K562 (cell line): ENCODE results near the gene USP11. TPM values are rescaled to one million over a fixed set of nuclear protein-coding genes. Genes with fewer than 3 reads are reported as not detected.

Experiments
- ATAC-seq: fragments of 200-7000 bp; cut with Tn5 transposase; 3 replicates; pipeline ENCODE4 v1.9.1; 2020; ENCODE audit warnings: moderate library complexity
- BruUV-seq: library from RNA; stranded (reverse); fragments of 400-500 nt; replicated peaks from 2 replicates; lab custom pipeline; 2021; lab: Mats Ljungman, UMichigan
- CTCF ChIA-PET: fragments of 300-600 bp; formaldehyde crosslinking; extraction: SDS; loops from one replicate; lab custom pipeline; 2021; ENCODE audit warnings: low intra/inter-chr PET ratio; lab: Yijun Ruan, JAX
- POLR2A ChIA-PET: fragments of 300-600, 350-650 bp; sonication (Branson Sonifier 250); formaldehyde crosslinking; extraction: SDS; loops from one replicate; lab custom pipeline; 2021; ENCODE audit warnings: antibody characterized with exemption, inconsistent platforms; lab: Yijun Ruan, JAX
- DNase-seq, 4 experiments: peaks; one replicate each; pipeline versions ENCODE4 v3.0.0 to v3.0.0-alpha.2; 2011 to 2018; ENCODE audit warnings: low spot score in 3 of 4, mixed read lengths in 3 of 4; ENCODE audit errors: extremely low read depth in 1 of 4
- FAIRE-seq: peaks from 2 replicates; lab custom pipeline; 2011; peaks lifted over from hg19 to GRCh38; lab: Jason Lieb, UNC
- H2AFZ ChIP-seq: 2 replicates; pipeline ENCODE4 v1.6.0; 2011; ENCODE audit warnings: low read depth, low read length, control low read depth, inconsistent platforms
- H3K27ac ChIP-seq: fragments of 200-600 bp; 3 replicates; pipeline ENCODE4 v1.8.0; 2011; ENCODE audit warnings: low read depth, mild to moderate bottlenecking, control low read depth, inconsistent platforms, low read length, moderate library complexity, mixed read lengths; ENCODE audit errors: extremely low read depth
- H3K27me3 ChIP-seq, 2 experiments: fragments of 300-600 bp in 1 of 2; 2 replicates in 1 of 2; 3 replicates in 1 of 2; pipeline versions ENCODE4 v1.6.0 to v1.8.0; 2011; ENCODE audit warnings: inconsistent platforms in 2 of 2, low read length in 2 of 2, mild to moderate bottlenecking in 1 of 2, mixed read lengths in 1 of 2, moderate library complexity in 1 of 2; ENCODE audit not compliant: control insufficient read depth in 2 of 2, insufficient read depth in 2 of 2
- H3K36me3 ChIP-seq: fragments of 300-600 bp; 3 replicates; pipeline ENCODE4 v1.8.0; 2011; ENCODE audit warnings: mild to moderate bottlenecking, low read length, inconsistent platforms; ENCODE audit not compliant: control insufficient read depth, insufficient read depth
- H3K4me1 ChIP-seq, 2 experiments: fragments of 200-600 bp in 1 of 2; replicated peaks in 1 of 2; 2 replicates in 1 of 2; 3 replicates in 1 of 2; pipeline versions ENCODE4 v1.5.1 to v1.8.0; 2011; ENCODE audit warnings: inconsistent platforms in 2 of 2, low read length in 2 of 2, mild to moderate bottlenecking in 1 of 2, mixed read lengths in 1 of 2, moderate library complexity in 1 of 2; ENCODE audit not compliant: control insufficient read depth in 2 of 2, insufficient read depth in 2 of 2
- H3K4me2 ChIP-seq: 2 replicates; pipeline ENCODE4 v1.6.1; 2011; ENCODE audit warnings: low read length, control low read depth, inconsistent platforms, mixed read lengths; ENCODE audit not compliant: insufficient read depth
- H3K4me3 ChIP-seq: fragments of 200-600 bp; sonication (generic), shearing (Covaris generic); 2 replicates; pipeline ENCODE4 v1.5.1; 2016; ENCODE audit warnings: control low read depth, inconsistent platforms
- H3K79me2 ChIP-seq: fragments of 200-600 bp; 3 replicates; pipeline ENCODE4 v1.8.0; 2011; ENCODE audit warnings: low read length, inconsistent platforms; ENCODE audit not compliant: control insufficient read depth, insufficient read depth
- H3K9ac ChIP-seq, 2 experiments: 2 replicates each; pipeline versions ENCODE4 v1.6.0 to v1.6.1; 2011; ENCODE audit warnings: low read depth in 2 of 2, low read length in 2 of 2, control low read depth in 1 of 2, inconsistent platforms in 1 of 2, mild to moderate bottlenecking in 1 of 2, mixed read lengths in 1 of 2; ENCODE audit not compliant: insufficient read depth in 1 of 2
- H3K9me1 ChIP-seq: one replicate; pipeline ENCODE4 v1.6.0; 2011; ENCODE audit warnings: inconsistent platforms, mild to moderate bottlenecking, low read length, moderate library complexity; ENCODE audit not compliant: control insufficient read depth, insufficient read depth
- H3K9me3 ChIP-seq: replicated peaks from 2 replicates; pipeline ENCODE4 v1.5.1; 2011; ENCODE audit warnings: low read depth, low read length, inconsistent platforms; ENCODE audit not compliant: control insufficient read depth, insufficient read depth
- H4K20me1 ChIP-seq: replicated peaks from 2 replicates; pipeline ENCODE4 v1.6.1; 2011; ENCODE audit warnings: low read length, inconsistent platforms, mixed read lengths; ENCODE audit not compliant: control insufficient read depth, insufficient read depth
- CCAR2 ChIP-seq: fragments of 200-400 bp; formaldehyde crosslinking; IDR thresholded peaks from 2 replicates; pipeline ENCODE4 v1.6.1; 2017; ENCODE audit warnings: mild to moderate bottlenecking, low read depth, low read length
- CEBPG ChIP-seq, 3 experiments: fragments of 200-800 bp in 1 of 3; sonication (Bioruptor generic) in 1 of 3; sonication (generic) in 1 of 3; formaldehyde crosslinking in 1 of 3; IDR thresholded peaks in 2 of 3; conservative IDR thresholded peaks in 1 of 3; 2 replicates each; pipeline versions ENCODE4 v1.6.1 to v1.8.0; 2016 to 2022; ENCODE audit warnings: missing compliant biosample characterization in 2 of 3, missing genetic modification characterization in 2 of 3, mild to moderate bottlenecking in 1 of 3, missing genetic modification reagents in 1 of 3
- E4F1 ChIP-seq: fragments of 250-450 bp; sonication (Bioruptor Pico); IDR thresholded peaks from 2 replicates; pipeline ENCODE4 v1.5.0; 2021; ENCODE audit warnings: mild to moderate bottlenecking, borderline replicate concordance
- ETV5 ChIP-seq: sonication (generic); formaldehyde crosslinking; IDR thresholded peaks from 2 replicates; pipeline ENCODE4 v1.4.0; 2020; ENCODE audit warnings: low read depth, mild to moderate bottlenecking, missing genetic modification reagents
- KLF16 ChIP-seq: IDR thresholded peaks from 2 replicates; pipeline ENCODE4 v1.6.1; 2016; ENCODE audit warnings: antibody characterized with exemption
- MTA1 ChIP-seq: fragments of 450-650 bp; IDR thresholded peaks from 2 replicates; pipeline ENCODE4 v1.6.1; 2017; ENCODE audit warnings: borderline replicate concordance
- PCBP1 ChIP-seq: fragments of 200-400 bp; formaldehyde crosslinking; IDR thresholded peaks from 2 replicates; pipeline ENCODE4 v1.6.1; 2018; ENCODE audit warnings: mild to moderate bottlenecking, low read depth, low read length; ENCODE audit not compliant: poor library complexity, severe bottlenecking
- SIN3B ChIP-seq: fragments of 450-650 bp; IDR thresholded peaks from 2 replicates; pipeline ENCODE4 v1.6.1; 2017; ENCODE audit warnings: low read depth, mild to moderate bottlenecking, moderate library complexity
- STAT5A ChIP-seq: IDR thresholded peaks from 2 replicates; pipeline ENCODE4 v1.6.1; 2012; ENCODE audit warnings: low read length, inconsistent platforms, borderline replicate concordance
- TEAD2 ChIP-seq: fragments of 450-650 bp; IDR thresholded peaks from 2 replicates; pipeline ENCODE4 v1.6.1; 2016; ENCODE audit warnings: missing genetic modification characterization, control low read depth, missing compliant biosample characterization
- TFAP4 ChIP-seq: sonication (generic); formaldehyde crosslinking; IDR thresholded peaks from 2 replicates; pipeline ENCODE4 v1.8.0; 2022; ENCODE audit warnings: missing genetic modification reagents, mild to moderate bottlenecking, moderate library complexity, borderline replicate concordance
- THAP12 ChIP-seq: fragments of 250-450 bp; sonication (Bioruptor Pico); IDR thresholded peaks from 2 replicates; pipeline ENCODE4 v1.9.0; 2021; ENCODE audit warnings: mild to moderate bottlenecking, inconsistent platforms
- TRIM28 ChIP-seq: fragments of 450-650 bp; IDR thresholded peaks from 2 replicates; pipeline ENCODE4 v1.6.1; 2017
- ZKSCAN1 ChIP-seq: fragments of 150-350 bp; IDR thresholded peaks from 2 replicates; pipeline ENCODE4 v1.6.1; 2016; ENCODE audit warnings: low read depth, low read length
- ZNF232 ChIP-seq: sonication (generic); formaldehyde crosslinking; IDR thresholded peaks from 2 replicates; pipeline ENCODE4 v1.8.0; 2022; ENCODE audit warnings: mild to moderate bottlenecking, missing genetic modification reagents
- ZNF507 ChIP-seq: conservative IDR thresholded peaks from 2 replicates; pipeline ENCODE4 v1.6.1; 2017; ENCODE audit warnings: missing genetic modification characterization, missing compliant biosample characterization
- WGBS: fragments of 100-300 bp; shearing (Covaris generic); methylation state at CpG from one replicate; pipeline ENCODE4 v1.1.6; 2016; ENCODE audit warnings: low coverage, mixed read lengths; ENCODE audit not compliant: insufficient coverage; ENCODE audit errors: missing lambda C conversion rate; 5-methylcytosine and 5-hydroxymethylcytosine counted together
- in situ Hi-C: fragments of 300-500 bp; cut with MboI; formaldehyde crosslinking; loops from 4 replicates; pipeline ENCODE4 v1.15.0; 2018; ENCODE audit warnings: inconsistent platforms, mixed read lengths
- intact Hi-C: fragments of 100-400 bp; cut with micrococcal nuclease; formaldehyde crosslinking; loops from 2 replicates; pipeline ENCODE4 v1.14.2; 2022
- polyA plus RNA-seq, 8 experiments: library from polyadenylated mRNA; depleted of rRNA in 4 of 8; stranded (reverse) in 5 of 8; unstranded in 3 of 8; fragments of >200 nt; fragmentation: Nextera tagmentation in 2 of 8; fragmentation: Illumina TruSeq in 1 of 8; extraction: Ambion mirVana in 2 of 8; extraction: Trizol in 1 of 8; gene quantifications; 2 replicates each; pipeline versions ENCODE4 v1.2.1 to v1.2.3, GENCODE V29; 2011 to 2014; ENCODE audit warnings: inconsistent platforms in 1 of 8, missing spikeins in 1 of 8
- total RNA-seq, 7 experiments: library from RNA; depleted of rRNA in 6 of 7; stranded (reverse); fragments of >200 nt in 6 of 7; fragmentation: Illumina TruSeq in 2 of 7; extraction: Trizol in 2 of 7; gene quantifications; 2 replicates each; pipeline versions ENCODE4 v1.2.1 to v1.2.3, GENCODE V29; 2011 to 2021; ENCODE audit warnings: low replicate concordance in 1 of 7

USP11 gene
- total and polyA plus RNA-seq, 9 of the 15 experiments (the other 6 are each of a cell fraction or from before 2014, with no cell fraction given), result 2.5 to 29.0 (median 11.7) TPM

GRCh38 chrX:47224266-47224895 lies 8.4 kb upstream of the USP11 start:
- in situ Hi-C loops, result no loop called here

More at GRCh38 chrX:47224266-47224895, 8.4 kb upstream of the USP11 start:
- H3K36me3 ChIP-seq, result peaks cover 85% of the 10 kb centered on the region; the same call in 2 of the 3 replicates
- DNase-seq (no peak), FAIRE-seq (no peak)
- no TSS peak for BruUV-seq
- H3K9me1 ChIP-seq, result peaks cover 5% of the 10 kb centered on the region
- POLR2A ChIA-PET, result interaction anchor here (2.1 kb wide), 1 partner anchor 8 kb away, joined by 10 read pairs; the partner anchor contains the start of gene USP11
- no peaks in the 10 kb centered on the region for H3K9me3 ChIP-seq
- no peak overlapping the region for H3K4me3 ChIP-seq
- H3K27ac ChIP-seq, result no peak overlapping the region
- no peak for TF ChIP-seq CCAR2
- TF ChIP-seq TEAD2 (tag), result no peak
- TF ChIP-seq PCBP1, result no peak
- TF ChIP-seq E4F1 (CRISPR knock-in tag), result no peak
- TF ChIP-seq ZNF507 (tag), result no peak
- TF ChIP-seq TRIM28, result no peak
- no peak for TF ChIP-seq THAP12 (CRISPR knock-in tag)
- TF ChIP-seq MTA1, result no peak
- no peak for TF ChIP-seq ZKSCAN1
- no peak for TF ChIP-seq SIN3B
- no peak for TF ChIP-seq STAT5A
- no peak for TF ChIP-seq TFAP4 (CRISPR knock-in tag)
- no peak for TF ChIP-seq KLF16
- TF ChIP-seq ETV5, result no peak
- no peak for TF ChIP-seq ZNF232 (CRISPR knock-in tag)
- TF ChIP-seq CEBPG (CRISPR knock-in tag; IDR thresholded peaks at IDR 0.05), result no peak
- TF ChIP-seq CEBPG (tag; conservative IDR thresholded peaks at IDR 0.05 in 1 of 2, IDR thresholded peaks at IDR 0.05 in 1 of 2), result no peak
- TF ChIP-seq, all 486 proteins: peak for 0
- CTCF ChIA-PET, result no interaction called here
- peaks cover 12 to 18% of the 10 kb centered on the region in 2 experiments; a peak in 4 of 5 replicates for H3K4me1 ChIP-seq
- 84% methylated on average over 7 of the region's 17 CpGs for WGBS
- no peaks in the 10 kb centered on the region for H3K27me3 ChIP-seq
- intact Hi-C loops, result no loop called here
- no peak overlapping the region for H2AFZ ChIP-seq
- H3K79me2 ChIP-seq, result peaks cover 34% of the 10 kb centered on the region
- H3K9ac ChIP-seq, result no peak overlapping the region
- ATAC-seq, result no peak
- H4K20me1 ChIP-seq, result peaks cover 27% of the 10 kb centered on the region
- H3K4me2 ChIP-seq, result no peak overlapping the region
